NT2/D1 (cell line): ENCODE measurements around the gene PARL.

Source experiments
- YY1 ChIP-seq: IDR thresholded peaks from 2 replicates; pipeline ENCODE4 v1.6.1; 2011; ENCODE audit not compliant: insufficient read length, insufficient read depth
- ZNF274 ChIP-seq: IDR thresholded peaks from 2 replicates; pipeline ENCODE4 v1.6.1; 2011; ENCODE audit warnings: mild to moderate bottlenecking, low read depth, low read length

GRCh38 chr3:183878071-183878470 lies 6.6 kb downstream of the PARL start:
- no peak for TF ChIP-seq ZNF274
- TF ChIP-seq YY1: no peak
